CD4-positive, alpha-beta memory T cell (primary cell): ENCODE data around the gene PLAC8. TPM values are rescaled to one million over a fixed set of nuclear protein-coding genes. Genes with fewer than 3 reads are reported as not detected.
A peak's percentile ranks its signal among the peaks of the same experiment; 100 is the strongest.

Experiments used
- CTCF ChIA-PET: fragments of 350-600 bp; sonication (Branson Sonifier 250); formaldehyde crosslinking; loops from one replicate; lab custom pipeline; 2021; ENCODE audit warnings: inconsistent platforms; ENCODE audit not compliant: partially characterized antibody; lab: Charles Lee
- POLR2A ChIA-PET: fragments of 350-600 bp; sonication (Branson Sonifier 250); formaldehyde crosslinking; loops from one replicate; lab custom pipeline; 2021; ENCODE audit not compliant: partially characterized antibody; lab: Charles Lee
- DNase-seq, 5 donors: peaks; one replicate each; pipeline versions ENCODE4 v3.0.0 to v3.0.0-alpha.2; 2020 to 2022; ENCODE audit warnings: mixed read lengths in 1 of 5
- H3K27ac ChIP-seq: one replicate; pipeline ENCODE4 v1.7.0; 2013; ENCODE audit warnings: low read depth, low read length
- H3K27me3 ChIP-seq: 2 replicates; pipeline ENCODE4 v1.7.0; 2013; ENCODE audit warnings: mild to moderate bottlenecking, low read length, moderate library complexity; ENCODE audit not compliant: insufficient read depth
- H3K36me3 ChIP-seq: 2 replicates; pipeline ENCODE4 v1.7.0; 2013; ENCODE audit warnings: mild to moderate bottlenecking, low read length, moderate library complexity; ENCODE audit not compliant: insufficient read depth
- H3K4me1 ChIP-seq: 2 replicates; pipeline ENCODE4 v1.7.0; 2013; ENCODE audit warnings: mild to moderate bottlenecking, low read length, moderate library complexity; ENCODE audit not compliant: insufficient read depth
- H3K4me3 ChIP-seq, 2 donors: one replicate each; pipeline ENCODE4 v1.7.0; 2013; ENCODE audit warnings: low read length in 2 of 2, mild to moderate bottlenecking in 1 of 2
- H3K9me3 ChIP-seq, 2 donors: one replicate each; pipeline ENCODE4 v1.7.0; 2013; ENCODE audit warnings: low read length in 2 of 2, control low read depth in 1 of 2; ENCODE audit not compliant: control insufficient read depth in 1 of 2
- H3K27ac Mint-ChIP-seq, 7 donors: one replicate each; pipeline ENCODE4 v1.8.0; 2020 to 2021; ENCODE audit warnings: mixed read lengths in 7 of 7, mild to moderate bottlenecking in 6 of 7, inconsistent platforms in 3 of 7, moderate library complexity in 3 of 7
- H3K27me3 Mint-ChIP-seq, 2 donors: one replicate each; pipeline ENCODE4 v1.8.0; 2020 to 2021; ENCODE audit warnings: mixed read lengths in 2 of 2
- H3K36me3 Mint-ChIP-seq, 2 donors: one replicate each; pipeline ENCODE4 v1.8.0; 2020 to 2021; ENCODE audit warnings: mixed read lengths in 2 of 2, inconsistent platforms in 1 of 2, mild to moderate bottlenecking in 1 of 2
- H3K4me1 Mint-ChIP-seq, 4 donors: one replicate each; pipeline ENCODE4 v1.8.0; 2020 to 2021; ENCODE audit warnings: mixed read lengths in 4 of 4, mild to moderate bottlenecking in 1 of 4
- H3K4me3 Mint-ChIP-seq, 8 donors: one replicate each; pipeline ENCODE4 v1.8.0; 2020 to 2021; ENCODE audit warnings: mixed read lengths in 8 of 8, mild to moderate bottlenecking in 7 of 8, moderate library complexity in 6 of 8, inconsistent platforms in 3 of 8
- H3K9me3 Mint-ChIP-seq, 8 donors: one replicate each; pipeline ENCODE4 v1.8.0; 2020 to 2021; ENCODE audit warnings: mixed read lengths in 8 of 8, mild to moderate bottlenecking in 5 of 8, inconsistent platforms in 3 of 8, moderate library complexity in 1 of 8
- intact Hi-C: fragments of 100-400 bp; cut with micrococcal nuclease; formaldehyde crosslinking; loops from one replicate; pipeline ENCODE4 v1.15.1; 2023
- polyA plus RNA-seq, 2 donors: library from polyadenylated mRNA; unstranded; fragments of 300-500 nt; fragmentation: Illumina TruSeq; gene quantifications; one replicate each; pipeline ENCODE4 v1.2.3, GENCODE V29; 2021
- total RNA-seq, 2 experiments: library from RNA; stranded (reverse); gene quantifications; one replicate each; pipeline ENCODE4 v1.2.3, GENCODE V29; 2021

Gene PLAC8
- total and polyA plus RNA-seq, 4 experiments from 2014 or later: 148 to 424 (median 264) TPM

DNA sequence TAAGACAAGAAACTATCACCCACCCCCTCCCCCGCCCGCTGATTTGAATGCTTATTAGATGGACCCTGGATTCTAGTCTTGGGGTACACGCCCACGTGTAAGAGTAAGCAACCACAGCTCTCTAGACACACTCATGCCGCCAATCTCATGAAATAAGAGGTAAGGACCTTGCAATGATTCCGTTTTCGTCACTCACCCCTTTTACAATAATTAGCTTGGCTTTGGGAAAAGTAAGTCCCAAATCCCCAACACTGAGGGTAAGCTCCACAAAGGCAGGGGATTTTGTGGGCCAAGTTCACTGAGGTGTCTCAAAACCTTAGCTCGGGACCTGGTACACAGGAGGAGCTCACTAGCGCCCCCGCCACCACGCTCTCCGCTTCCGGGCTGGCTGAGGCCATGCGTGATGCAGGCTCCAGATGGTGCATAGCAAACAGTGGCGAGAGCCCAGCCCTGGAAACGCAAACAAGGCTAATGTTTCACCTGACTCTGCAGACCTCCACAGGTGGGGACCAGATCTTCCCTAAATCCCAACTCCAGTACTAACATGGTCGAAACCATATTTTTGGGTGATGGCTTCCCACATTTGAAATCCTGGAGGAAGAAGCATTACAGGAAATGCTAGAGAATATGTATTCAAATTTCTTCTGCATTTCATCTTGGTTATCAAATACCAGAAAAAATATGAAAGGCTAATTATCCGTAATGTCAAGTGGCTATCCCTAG, 4.1 kb downstream of the PLAC8 start:
- ChIA-PET CTCF (interaction anchor here (0.6 to 8.2 kb wide), 31 partner anchors 8 to 174 kb away, joined by 3 to 125 read pairs (median 6); partner anchors contain the start of gene COQ2), POLR2A (interaction anchor here (0.7 to 9.9 kb wide), 20 partner anchors 10 to 345 kb away, joined by 3 to 130 read pairs (median 4); partner anchors contain the start of genes COPS4, COQ2, HELQ and MRPS18C)
- Mint-ChIP-seq H3K27me3 (no peaks in the 10 kb centered on the region), H3K9me3 (peaks cover 0 to 4% (median 0%) of the 10 kb centered on the region in 8 donors), H3K36me3 (peaks cover 22 to 59% of the 10 kb centered on the region in 2 donors), H3K27ac (peak overlapping the region; percentile 90 to 98 (median 96)), H3K4me1 (peaks cover 27 to 70% (median 46%) of the 10 kb centered on the region in 4 donors), H3K4me3 (peak overlapping the region; percentile 93 to 98 (median 95))
- Histone ChIP-seq H3K4me1 (peaks cover 56% of the 10 kb centered on the region), H3K36me3 (peaks cover 3% of the 10 kb centered on the region), H3K27ac (peak overlapping the region; percentile 58), H3K27me3 (no peaks in the 10 kb centered on the region), H3K9me3 (no peaks in the 10 kb centered on the region), H3K4me3 (peak overlapping the region; percentile 60 to 75)
- intact Hi-C loops: loop anchor here (1.0 to 5.0 kb wide), 10 partner anchors 14 to 210 kb away; partner anchors contain the start of gene THAP9
- DNase-seq: peak; percentile 84 to 90 (median 87)

DNA sequence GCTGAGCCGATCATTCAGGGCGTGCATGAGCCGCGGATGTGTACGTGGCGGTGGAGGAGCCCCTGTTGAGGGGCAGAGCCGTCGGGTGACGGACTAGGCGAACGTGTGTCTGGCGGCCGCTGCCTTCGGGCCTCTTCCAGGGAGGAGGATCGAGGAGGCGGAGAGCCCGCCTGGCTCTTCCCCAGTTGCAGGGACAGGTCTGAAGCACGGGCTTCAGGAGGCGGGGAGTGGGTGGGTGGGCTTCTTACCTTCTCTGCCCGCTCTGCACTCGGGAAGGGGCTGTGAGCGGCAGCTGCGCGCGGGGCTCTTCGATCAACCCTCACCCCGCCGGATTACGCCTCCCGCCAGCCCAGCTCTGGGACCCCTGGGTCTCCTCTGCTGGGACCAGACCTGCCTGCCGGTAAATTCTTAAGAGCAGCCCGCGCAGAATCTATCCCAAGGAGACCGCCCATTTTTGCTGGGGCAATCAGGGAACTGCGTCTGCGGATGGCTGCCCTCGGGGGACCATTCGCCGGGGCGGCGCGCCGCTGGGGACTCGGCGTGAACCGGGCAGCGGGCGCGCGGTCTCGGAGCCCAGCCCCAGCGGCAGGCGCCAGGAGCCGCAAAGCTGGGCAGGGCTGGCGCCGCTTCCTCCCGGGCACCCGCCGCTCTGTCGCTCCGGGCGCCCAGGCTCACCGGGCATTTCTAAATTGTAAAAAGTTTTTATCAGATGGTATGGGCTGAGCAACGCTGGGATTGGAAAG, 4.9 kb downstream of the PLAC8 start:
- DNase-seq: peak; percentile 31 to 47 (median 41)
- Mint-ChIP-seq H3K36me3 (peaks cover 30 to 66% of the 10 kb centered on the region in 2 donors), H3K27ac (peak overlapping the region; percentile 90 to 98 (median 96)), H3K27me3 (no peaks in the 10 kb centered on the region), H3K4me3 (peak overlapping the region; percentile 93 to 98 (median 95)), H3K9me3 (peaks cover 0 to 4% (median 0%) of the 10 kb centered on the region in 8 donors), H3K4me1 (peaks cover 28 to 70% (median 46%) of the 10 kb centered on the region in 4 donors)
- Histone ChIP-seq H3K27ac (peak overlapping the region; percentile 58), H3K4me1 (peaks cover 48% of the 10 kb centered on the region), H3K27me3 (no peaks in the 10 kb centered on the region), H3K36me3 (peaks cover 10% of the 10 kb centered on the region), H3K9me3 (no peaks in the 10 kb centered on the region), H3K4me3 (peak overlapping the region; percentile 60 to 75)
- CTCF ChIA-PET: interaction anchor here (0.6 to 8.2 kb wide), 30 partner anchors 9 to 175 kb away, joined by 3 to 125 read pairs (median 6); partner anchors contain the start of gene COQ2
- POLR2A ChIA-PET: interaction anchor here (0.7 to 9.9 kb wide), 19 partner anchors 9 to 346 kb away, joined by 3 to 130 read pairs (median 4); partner anchors contain the start of genes COPS4, COQ2, HELQ and MRPS18C
- intact Hi-C loops: loop anchor here (1.0 to 5.0 kb wide), 10 partner anchors 13 to 209 kb away; partner anchors contain the start of gene THAP9

DNA sequence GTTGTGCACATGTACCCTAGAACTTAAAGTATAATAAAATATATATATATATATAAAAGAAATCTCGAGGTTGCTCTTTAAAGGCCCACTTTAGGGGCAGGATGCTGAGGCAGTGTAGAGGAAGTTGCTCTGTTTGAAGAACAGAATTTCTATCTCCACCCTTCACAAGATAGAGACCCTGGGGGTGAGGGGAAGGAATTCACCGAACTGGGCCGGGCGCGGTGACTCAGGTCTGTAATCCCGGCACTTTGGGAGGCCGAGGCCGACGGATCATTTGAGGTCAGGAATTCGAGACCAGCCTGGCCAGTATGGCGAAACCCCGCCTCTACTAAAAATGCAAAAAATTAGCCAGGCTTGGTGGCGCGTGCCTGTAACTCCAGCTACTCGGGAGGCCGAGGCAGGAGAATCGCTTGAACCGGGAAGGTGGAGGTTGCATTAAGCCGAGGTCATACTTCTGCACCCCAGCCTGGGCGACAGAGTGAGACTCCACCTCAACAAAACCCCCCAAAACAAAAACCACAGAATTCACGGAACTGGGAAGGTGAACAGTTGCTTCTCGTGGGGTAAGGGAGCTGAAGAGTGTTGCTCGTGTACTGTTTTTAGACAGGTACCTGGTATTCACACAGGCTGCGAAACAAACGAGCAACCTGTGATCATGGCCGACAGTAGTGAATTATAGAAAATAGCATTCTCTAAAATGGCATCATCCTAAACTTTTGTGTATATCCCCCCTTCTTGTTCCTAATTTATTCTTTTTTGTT, 6.2 kb downstream of the PLAC8 start:
- peaks cover 32 to 69% of the 10 kb centered on the region in 2 donors for H3K36me3 Mint-ChIP-seq
- Histone ChIP-seq H3K27me3 (no peaks in the 10 kb centered on the region), H3K4me3 (peak overlapping the region; percentile 60 to 69), H3K4me1 (peaks cover 48% of the 10 kb centered on the region), H3K27ac (peak overlapping the region; percentile 58), H3K9me3 (no peaks in the 10 kb centered on the region), H3K36me3 (peaks cover 24% of the 10 kb centered on the region)
- peak overlapping the region; percentile 90 to 95 (median 94) for H3K27ac Mint-ChIP-seq
- CTCF ChIA-PET: interaction anchor here (1.0 to 8.2 kb wide), 8 partner anchors 25 to 176 kb away, joined by 3 to 125 read pairs (median 37); partner anchors contain the start of gene COQ2
- H3K9me3 Mint-ChIP-seq: peaks cover 0 to under 1% (median 0%) of the 10 kb centered on the region in 8 donors
- POLR2A ChIA-PET: interaction anchor here (0.7 to 9.9 kb wide), 8 partner anchors 9 to 154 kb away, joined by 3 to 130 read pairs (median 12); no protein-coding TSS in a partner anchor
- H3K4me1 Mint-ChIP-seq: peaks cover 31 to 69% (median 52%) of the 10 kb centered on the region in 4 donors
- DNase-seq: peak in 3 of 5 donors; percentile 30 to 44 (median 33)
- intact Hi-C loops: no loop called here
- no peaks in the 10 kb centered on the region for H3K27me3 Mint-ChIP-seq
- H3K4me3 Mint-ChIP-seq: peak overlapping the region; percentile 89 to 94 (median 94)

DNA sequence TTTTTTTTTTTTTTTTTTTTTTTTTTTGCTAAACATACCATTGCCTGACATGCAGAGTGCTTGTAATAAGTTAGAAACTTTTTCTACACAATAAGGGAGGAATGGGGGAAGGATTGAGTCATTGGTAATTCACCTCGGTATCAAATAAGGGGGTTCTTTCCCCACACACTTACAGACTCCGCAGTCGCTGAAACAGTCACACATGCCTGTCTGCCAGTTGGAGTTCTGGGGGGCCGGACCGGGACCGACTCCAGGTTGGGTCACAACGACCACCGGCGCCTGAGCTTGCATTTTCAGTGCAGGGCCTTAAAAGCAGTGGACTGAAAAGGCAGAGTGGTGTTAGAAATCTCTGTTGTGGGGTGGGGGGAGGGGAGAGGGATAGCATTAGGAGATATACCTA, 6.9 kb downstream of the PLAC8 start:
- no peaks in the 10 kb centered on the region for H3K9me3 Mint-ChIP-seq
- H3K27me3 ChIP-seq: no peaks in the 10 kb centered on the region
- ChIA-PET CTCF (interaction anchor here (0.7 to 8.0 kb wide), 7 partner anchors 24 to 173 kb away, joined by 3 to 125 read pairs (median 4); no protein-coding TSS in a partner anchor), POLR2A (interaction anchor here (0.6 to 9.9 kb wide), 6 partner anchors 11 to 111 kb away, joined by 3 to 130 read pairs (median 4); partner anchors contain the start of gene COPS4)
- H3K27me3 Mint-ChIP-seq: no peaks in the 10 kb centered on the region
- peak overlapping the region in 5 of 7 donors; percentile 8 to 90 (median 19) for H3K27ac Mint-ChIP-seq
- H3K4me3 ChIP-seq: no peak overlapping the region
- peaks cover 26% of the 10 kb centered on the region for H3K36me3 ChIP-seq
- H3K4me3 Mint-ChIP-seq: peak overlapping the region in 6 of 8 donors; percentile 36 to 62 (median 48)
- no peak for DNase-seq
- peaks cover 33 to 66% of the 10 kb centered on the region in 2 donors for H3K36me3 Mint-ChIP-seq
- H3K4me1 Mint-ChIP-seq: peaks cover 31 to 68% (median 50%) of the 10 kb centered on the region in 4 donors
- H3K9me3 ChIP-seq: no peaks in the 10 kb centered on the region
- H3K4me1 ChIP-seq: peaks cover 48% of the 10 kb centered on the region
- H3K27ac ChIP-seq: no peak overlapping the region
- intact Hi-C loops: no loop called here

DNA sequence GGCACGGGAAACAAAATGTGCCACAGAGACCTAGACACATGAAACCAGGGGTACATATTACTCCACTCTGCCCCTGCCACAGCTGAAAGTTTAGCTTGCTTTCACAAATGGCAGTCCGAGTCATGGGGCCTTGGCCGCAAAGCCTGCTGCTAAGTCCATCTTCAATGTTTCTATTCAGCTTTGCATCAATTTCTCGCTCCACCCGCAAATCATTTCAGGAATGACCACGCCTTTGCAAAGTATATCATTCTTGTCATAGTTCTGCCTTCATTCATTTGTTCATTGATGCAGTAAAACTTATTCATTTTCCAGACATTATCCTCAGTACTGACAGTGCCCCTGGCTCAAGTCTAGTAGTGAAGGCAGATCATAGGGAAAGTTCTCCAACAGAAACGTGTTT, 9.5 kb downstream of the PLAC8 start:
- DNase-seq: no peak

GRCh38 chr4:83096397-83096796, 18.1 kb downstream of the PLAC8 start:
- Histone ChIP-seq H3K36me3 (peaks cover 65% of the 10 kb centered on the region), H3K27ac (no peak overlapping the region), H3K9me3 (no peaks in the 10 kb centered on the region), H3K4me3 (no peak overlapping the region), H3K27me3 (no peaks in the 10 kb centered on the region), H3K4me1 (peaks cover 29% of the 10 kb centered on the region)
- DNase-seq: no peak
- Mint-ChIP-seq H3K4me3 (no peak overlapping the region), H3K27me3 (no peaks in the 10 kb centered on the region), H3K27ac (peak overlapping the region in 5 of 7 donors; percentile 1 to 78 (median 44)), H3K4me1 (peaks cover 22 to 63% (median 41%) of the 10 kb centered on the region in 4 donors), H3K9me3 (no peaks in the 10 kb centered on the region), H3K36me3 (peaks cover 72 to 83% of the 10 kb centered on the region in 2 donors)
- POLR2A ChIA-PET: interaction anchor here (0.6 to 2.6 kb wide), 5 partner anchors 9 to 122 kb away, joined by 3 to 10 read pairs (median 5); partner anchors contain the start of gene PLAC8
- intact Hi-C loops: loop anchor here (2.0 kb wide), 1 partner anchor 14 kb away; no protein-coding TSS in a partner anchor
- CTCF ChIA-PET: interaction anchor here (0.5 to 4.4 kb wide), 7 partner anchors 12 to 393 kb away, joined by 3 to 27 read pairs (median 5); no protein-coding TSS in a partner anchor

More for the DNA sequence above, 9.5 kb downstream of the PLAC8 start:
- Mint-ChIP-seq H3K27ac (peak overlapping the region; percentile 2 to 86 (median 57)), H3K27me3 (no peaks in the 10 kb centered on the region), H3K36me3 (peaks cover 54 to 74% of the 10 kb centered on the region in 2 donors), H3K9me3 (no peaks in the 10 kb centered on the region), H3K4me1 (peaks cover 36 to 74% (median 51%) of the 10 kb centered on the region in 4 donors), H3K4me3 (peak overlapping the region in 1 of 8 donors; percentile 64)
- Histone ChIP-seq H3K36me3 (peaks cover 33% of the 10 kb centered on the region), H3K9me3 (no peaks in the 10 kb centered on the region), H3K27me3 (no peaks in the 10 kb centered on the region), H3K4me3 (no peak overlapping the region), H3K27ac (no peak overlapping the region), H3K4me1 (peaks cover 47% of the 10 kb centered on the region)
- CTCF ChIA-PET: interaction anchor here (1.0 to 1.5 kb wide), 3 partner anchors 20 to 176 kb away, joined by 3 to 4 read pairs (median 3); no protein-coding TSS in a partner anchor
- POLR2A ChIA-PET: interaction anchor here (1.1 to 1.5 kb wide), 2 partner anchors 8 to 10 kb away, joined by 4 to 5 read pairs; no protein-coding TSS in a partner anchor
- intact Hi-C loops: no loop called here
